Endothelial cell of umbilical vein (primary cell): ENCODE data around the gene FGF12. TPM values are rescaled to one million over a fixed set of nuclear protein-coding genes. Genes with fewer than 3 reads are reported as not detected.
A peak's percentile ranks its signal among the peaks of the same experiment; 100 is the strongest.
"Not testable (repeated sequence)": the region's sequence is repeated elsewhere in the genome, so short reads cannot be mapped to it uniquely, and the experiment has no call there.

Source experiments
- Bru-seq: library from RNA; stranded (reverse); fragments of 400-500 nt; gene quantifications from one replicate; lab custom pipeline; 2021; lab: Mats Ljungman, UMichigan
- BruChase-seq, 2 experiments: library from RNA; stranded (reverse); fragments of 400-500 nt; gene quantifications; one replicate each; lab custom pipeline; 2021; lab: Mats Ljungman, UMichigan
- BruUV-seq: library from RNA; stranded (reverse); fragments of 400-500 nt; replicated peaks from 2 replicates; lab custom pipeline; 2021; lab: Mats Ljungman, UMichigan
- CTCF ChIA-PET: fragments of 300-600, 350-600 bp; sonication (Branson Sonifier 250); formaldehyde crosslinking; loops from one replicate; lab custom pipeline; 2021; ENCODE audit warnings: antibody characterized with exemption, inconsistent platforms; lab: Charles Lee
- POLR2A ChIA-PET: fragments of 300-600, 350-600 bp; sonication (Branson Sonifier 250); formaldehyde crosslinking; loops from one replicate; lab custom pipeline; 2021; ENCODE audit warnings: antibody characterized with exemption, inconsistent platforms; lab: Charles Lee
- DNase-seq: peaks from one replicate; pipeline ENCODE4 v3.0.0-alpha.2; 2011; ENCODE audit warnings: low read depth, low spot score
- FAIRE-seq: peaks from 2 replicates; lab custom pipeline; 2011; peaks lifted over from hg19 to GRCh38; lab: Jason Lieb, UNC
- H2AFZ ChIP-seq: 2 replicates; pipeline ENCODE4 v1.6.0; 2012; ENCODE audit warnings: low read depth, low read length, control low read depth, inconsistent platforms
- H3K27ac ChIP-seq: 2 replicates; pipeline ENCODE4 v1.5.1; 2011; ENCODE audit warnings: low read depth, mild to moderate bottlenecking, control low read depth, low read length, moderate library complexity; ENCODE audit not compliant: insufficient read depth
- H3K27me3 ChIP-seq, 2 experiments: 2 replicates each; pipeline versions ENCODE4 v1.6.0 to v1.6.1; 2011; ENCODE audit warnings: low read length in 2 of 2, mixed read lengths in 1 of 2; ENCODE audit not compliant: control insufficient read depth in 2 of 2, insufficient read depth in 2 of 2
- H3K36me3 ChIP-seq, 2 experiments: 2 replicates in 1 of 2; 3 replicates in 1 of 2; pipeline ENCODE4 v1.5.1; 2011; ENCODE audit warnings: low read length in 2 of 2, mild to moderate bottlenecking in 1 of 2, moderate library complexity in 1 of 2; ENCODE audit not compliant: control insufficient read depth in 2 of 2, insufficient read depth in 2 of 2; ENCODE audit errors: extremely low read depth in 1 of 2
- H3K4me1 ChIP-seq: 3 replicates; pipeline ENCODE4 v1.5.1; 2011; ENCODE audit warnings: mild to moderate bottlenecking, low read length; ENCODE audit not compliant: control insufficient read depth, insufficient read depth; ENCODE audit errors: extremely low read depth
- H3K4me2 ChIP-seq: 2 replicates; pipeline ENCODE4 v1.6.1; 2011; ENCODE audit warnings: low read length, control low read depth, mixed read lengths; ENCODE audit not compliant: insufficient read depth
- H3K4me3 ChIP-seq, 3 experiments: fragments of 200-600 bp in 1 of 3; sonication (generic), shearing (Covaris generic) in 1 of 3; replicated peaks in 1 of 3; 2 replicates each; pipeline ENCODE4 v1.5.1; 2011 to 2016; ENCODE audit warnings: control low read depth in 3 of 3, low read length in 3 of 3, mild to moderate bottlenecking in 2 of 3, inconsistent platforms in 1 of 3, low read depth in 1 of 3, moderate library complexity in 1 of 3; ENCODE audit not compliant: insufficient read depth in 1 of 3
- H3K79me2 ChIP-seq: 2 replicates; pipeline ENCODE4 v1.6.0; 2012; ENCODE audit warnings: low read length, inconsistent platforms; ENCODE audit not compliant: control insufficient read depth, insufficient read depth
- H3K9ac ChIP-seq: replicated peaks from 2 replicates; pipeline ENCODE3; 2011; ENCODE audit warnings: low read length, control low read depth; ENCODE audit not compliant: insufficient read depth; ENCODE audit errors: extremely low read depth
- H3K9me1 ChIP-seq: replicated peaks from 3 replicates; pipeline ENCODE4 v1.6.0; 2011; ENCODE audit warnings: mild to moderate bottlenecking, low read length; ENCODE audit not compliant: control insufficient read depth, insufficient read depth; ENCODE audit errors: extremely low read depth
- H3K9me3 ChIP-seq: replicated peaks from 2 replicates; pipeline ENCODE4 v1.5.1; 2012; ENCODE audit warnings: low read length, inconsistent platforms; ENCODE audit not compliant: control insufficient read depth, insufficient read depth
- H4K20me1 ChIP-seq: replicated peaks from 2 replicates; pipeline ENCODE3; 2011; ENCODE audit warnings: mild to moderate bottlenecking, low read length; ENCODE audit not compliant: control insufficient read depth, insufficient read depth; ENCODE audit errors: extremely low read depth
- EZH2 ChIP-seq: IDR thresholded peaks from 2 replicates; pipeline ENCODE4 v1.6.1; 2012; ENCODE audit warnings: borderline replicate concordance, low read depth, mild to moderate bottlenecking, moderate library complexity, low read length, inconsistent platforms; ENCODE audit not compliant: severe bottlenecking
- FOS ChIP-seq: IDR thresholded peaks from 2 replicates; pipeline ENCODE4 v1.6.1; 2011; ENCODE audit warnings: mild to moderate bottlenecking, low read length, moderate library complexity, borderline replicate concordance; ENCODE audit not compliant: insufficient read depth
- GATA2 ChIP-seq: IDR thresholded peaks from 2 replicates; pipeline ENCODE4 v1.7.0; 2011; ENCODE audit warnings: low read depth, mild to moderate bottlenecking, moderate library complexity, mixed read lengths, low read length; ENCODE audit not compliant: insufficient read length, insufficient read depth
- JUN ChIP-seq: IDR thresholded peaks from 2 replicates; pipeline ENCODE4 v1.6.1; 2011; ENCODE audit warnings: borderline replicate concordance, low read depth; ENCODE audit not compliant: insufficient read length, insufficient read depth
- MYC ChIP-seq: IDR thresholded peaks from one replicate; pipeline ENCODE4 v1.6.1; 2011; ENCODE audit warnings: mild to moderate bottlenecking, low read depth, low read length
- POLR2A ChIP-seq: IDR thresholded peaks from 2 replicates; pipeline ENCODE4 v1.6.1; 2012; ENCODE audit warnings: low read depth, mild to moderate bottlenecking, control low read depth, low read length
- POLR2AphosphoS5 ChIP-seq: IDR thresholded peaks from 2 replicates; pipeline ENCODE4 v1.6.1; 2012; ENCODE audit warnings: low read depth, mild to moderate bottlenecking, control low read depth, low read length, moderate library complexity; ENCODE audit not compliant: insufficient read depth
- dilution Hi-C: fragments of 300-500 bp; cut with MboI; formaldehyde crosslinking; loops from one replicate; pipeline ENCODE4 v1.15.0; 2019; ENCODE audit warnings: low sequenced_read_pairs; ENCODE audit not compliant: extremely low pct_ligation_motif_present
- intact Hi-C: fragments of 100-400 bp; cut with micrococcal nuclease; formaldehyde crosslinking; loops from one replicate; pipeline ENCODE4 v1.10.0; 2022
- long read RNA-seq: library from polyadenylated mRNA; stranded (forward); transcript quantifications from one replicate; pipeline ENCODE4 v2.0.0, GENCODE V29; 2021
- polyA minus RNA-seq, 3 experiments: library from RNA; depleted of rRNA, polyadenylated mRNA; stranded (reverse); fragments of >200 nt; gene quantifications; 1 replicate in 1 of 3; 2 replicates in 2 of 3; pipeline ENCODE4 v1.2.3, GENCODE V29; 2011
- polyA plus RNA-seq, 4 experiments: library from polyadenylated mRNA; depleted of rRNA in 3 of 4; stranded (reverse) in 3 of 4; unstranded in 1 of 4; fragments of >200 nt; gene quantifications; 2 replicates each; pipeline versions ENCODE4 v1.2.1 to v1.2.3, GENCODE V29; 2011 to 2012; ENCODE audit warnings: missing spikeins in 1 of 4
- total RNA-seq: library from RNA; stranded (reverse); gene quantifications from 2 replicates; pipeline ENCODE4 v1.2.3, GENCODE V29; 2021
- TF ChIP-seq, protein P1 (sequence below): IDR thresholded peaks from 2 replicates; pipeline ENCODE4 v1.6.1; 2011; ENCODE audit not compliant: insufficient read depth, insufficient read length
- TF ChIP-seq, protein P2 (sequence below), 2 donors: IDR thresholded peaks; 1 replicate in 1 of 2; 2 replicates in 1 of 2; pipeline ENCODE4 v1.5.1; 2011; ENCODE audit warnings: low read length in 2 of 2, mild to moderate bottlenecking in 2 of 2, moderate library complexity in 2 of 2, control low read depth in 1 of 2, inconsistent platforms in 1 of 2, low read depth in 1 of 2; ENCODE audit not compliant: insufficient read depth in 1 of 2; ENCODE audit errors: extremely low read depth in 1 of 2

Gene FGF12
- total RNA-seq (1.1 and 2.5 TPM in 2 replicates), polyA plus RNA-seq (0.72 and 0.76 TPM in 2 replicates), polyA minus RNA-seq (0.83 and 1.8 TPM in 2 replicates), Bru-seq, nascent RNA (percentile 31 among the genes with signal in this experiment), BruChase-seq, experiment 1, labeled RNA remaining after a 6-hour chase (percentile 23 among the genes with signal in this experiment), BruChase-seq, experiment 2, labeled RNA remaining after a 2-hour chase (percentile 26 among the genes with signal in this experiment)
- polyA plus RNA-seq (2011; cell fraction: cytosol; rRNA removed), result 0.98 and 1.7 TPM in 2 replicates
- polyA plus RNA-seq (2011; cell fraction: nucleus; rRNA removed), result 0.76 and 0.82 TPM in 2 replicates
- 1.0 and 2.1 TPM in 2 replicates for polyA plus RNA-seq (2012)
- 3.6 TPM for polyA minus RNA-seq (2011; cell fraction: cytosol; rRNA and poly(A)+ RNA removed)
- 2.0 and 3.0 TPM in 2 replicates for polyA minus RNA-seq (2011; cell fraction: nucleus; rRNA and poly(A)+ RNA removed)
- long read RNA-seq, partial matches to known transcripts, result 0 of 3 reads
- long read RNA-seq, other reads (novel, unspliced or antisense), result 1 of 3 reads

DNA sequence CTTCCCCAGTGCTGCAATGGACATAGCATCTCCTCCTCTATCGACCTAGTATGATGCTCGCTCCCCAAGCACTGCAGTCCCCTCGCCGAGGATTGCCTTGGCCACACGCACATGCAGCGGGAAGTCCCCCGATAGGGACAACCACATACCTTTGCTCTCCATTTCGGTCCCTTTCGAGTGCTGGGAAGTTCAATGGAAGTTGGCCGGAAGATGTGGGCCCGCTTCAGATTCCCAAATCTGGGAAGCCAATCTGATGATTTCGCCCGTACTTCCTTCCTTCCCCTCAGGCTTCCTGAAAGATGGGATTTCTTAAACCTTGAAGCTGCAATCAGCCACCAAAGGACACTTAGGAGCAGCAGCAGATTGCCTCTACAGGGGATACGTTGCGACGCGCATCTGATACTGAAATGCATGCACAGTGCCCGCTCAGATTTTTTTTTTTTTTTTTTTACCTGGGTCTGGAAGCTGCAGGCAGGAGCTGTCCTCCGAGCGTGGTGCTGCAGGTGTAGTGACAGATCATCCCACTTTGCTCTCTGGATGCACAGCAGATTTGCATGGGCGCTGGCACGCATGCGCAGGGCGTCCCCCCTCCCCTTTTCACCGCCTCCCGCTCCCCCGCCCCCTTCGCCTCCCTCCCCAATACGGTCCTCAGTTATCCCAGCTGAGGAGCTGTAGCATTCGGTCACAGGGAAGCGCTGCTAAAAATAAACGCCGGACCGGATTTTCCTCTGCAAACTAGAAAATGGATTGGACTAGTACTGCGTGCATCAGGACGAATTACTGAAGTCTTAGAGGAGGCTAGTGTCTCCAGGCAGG, at the start of gene FGF12:
TSS of gene FGF12 (minus strand) at position 510 of the 816 bp plus-strand sequence.
- BruUV-seq, result no TSS peak
- ChIA-PET CTCF (no interaction called here), POLR2A (no interaction called here)
- Histone ChIP-seq H4K20me1 (no peaks in the 10 kb centered on the region), H3K4me3 (no peak within 1 kb of the TSS), H3K79me2 (no peaks in the 10 kb centered on the region), H3K9ac (no peak within 1 kb of the TSS), H3K9me1 (no peaks in the 10 kb centered on the region), H3K9me3 (no peaks in the 10 kb centered on the region), H3K27me3 (peaks cover 0 to 5% of the 10 kb centered on the region in 2 experiments), H2AFZ (no peak within 1 kb of the TSS), H3K27ac (no peak within 1 kb of the TSS), H3K4me1 (no peaks in the 10 kb centered on the region), H3K36me3 (no peaks in the 10 kb centered on the region), H3K4me2 (no peak within 1 kb of the TSS)
- dilution Hi-C loops (no loop called here), intact Hi-C loops (loop anchor here (1.0 kb wide), 1 partner anchor 213 kb away; no protein-coding TSS in a partner anchor)
- DNase-seq, result peak; percentile 5
- TF ChIP-seq JUN (no peak), POLR2AphosphoS5 (no peak), MYC (no peak), POLR2A (no peak), GATA2 (no peak), FOS (no peak), EZH2 (no peak)
- TF ChIP-seq, protein P1, sequence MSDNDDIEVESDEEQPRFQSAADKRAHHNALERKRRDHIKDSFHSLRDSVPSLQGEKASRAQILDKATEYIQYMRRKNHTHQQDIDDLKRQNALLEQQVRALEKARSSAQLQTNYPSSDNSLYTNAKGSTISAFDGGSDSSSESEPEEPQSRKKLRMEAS, result no peak
- TF ChIP-seq, protein P2, sequence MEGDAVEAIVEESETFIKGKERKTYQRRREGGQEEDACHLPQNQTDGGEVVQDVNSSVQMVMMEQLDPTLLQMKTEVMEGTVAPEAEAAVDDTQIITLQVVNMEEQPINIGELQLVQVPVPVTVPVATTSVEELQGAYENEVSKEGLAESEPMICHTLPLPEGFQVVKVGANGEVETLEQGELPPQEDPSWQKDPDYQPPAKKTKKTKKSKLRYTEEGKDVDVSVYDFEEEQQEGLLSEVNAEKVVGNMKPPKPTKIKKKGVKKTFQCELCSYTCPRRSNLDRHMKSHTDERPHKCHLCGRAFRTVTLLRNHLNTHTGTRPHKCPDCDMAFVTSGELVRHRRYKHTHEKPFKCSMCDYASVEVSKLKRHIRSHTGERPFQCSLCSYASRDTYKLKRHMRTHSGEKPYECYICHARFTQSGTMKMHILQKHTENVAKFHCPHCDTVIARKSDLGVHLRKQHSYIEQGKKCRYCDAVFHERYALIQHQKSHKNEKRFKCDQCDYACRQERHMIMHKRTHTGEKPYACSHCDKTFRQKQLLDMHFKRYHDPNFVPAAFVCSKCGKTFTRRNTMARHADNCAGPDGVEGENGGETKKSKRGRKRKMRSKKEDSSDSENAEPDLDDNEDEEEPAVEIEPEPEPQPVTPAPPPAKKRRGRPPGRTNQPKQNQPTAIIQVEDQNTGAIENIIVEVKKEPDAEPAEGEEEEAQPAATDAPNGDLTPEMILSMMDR (IDR thresholded peaks at IDR 0.05; ENCODE audit: extremely low read depth in 1 of 2, insufficient read depth in 1 of 2, low read depth in 1 of 2, low read length in 2 of 2), result no peak
- FAIRE-seq, result no peak

DNA sequence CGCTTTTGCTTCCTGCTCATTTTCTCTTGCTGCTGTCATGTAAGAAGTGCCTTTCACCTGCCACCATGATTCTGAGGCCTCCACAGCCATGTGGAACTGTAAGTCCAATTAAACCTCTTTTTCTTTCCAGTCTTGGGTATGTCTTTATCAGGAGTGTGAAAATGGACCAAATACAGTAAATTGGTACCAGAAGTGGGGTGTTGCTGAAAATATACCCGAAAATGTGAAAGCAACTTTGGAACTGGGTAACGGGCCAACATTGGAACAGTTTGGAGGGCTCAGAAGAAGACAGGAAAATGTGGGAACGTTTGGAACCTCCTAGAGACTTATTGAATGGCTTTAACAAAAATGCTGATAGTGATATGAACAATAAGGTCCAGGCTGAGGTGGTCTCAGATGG, 47.0 kb upstream of the FGF12 start:
- H3K4me2 ChIP-seq, H3K4me1 ChIP-seq, FAIRE-seq, DNase-seq, H4K20me1 ChIP-seq, H3K27me3 ChIP-seq, POLR2A ChIA-PET, H3K9ac ChIP-seq, H3K9me1 ChIP-seq, dilution Hi-C loops, intact Hi-C loops, BruUV-seq, H3K4me3 ChIP-seq, H2AFZ ChIP-seq, H3K79me2 ChIP-seq, H3K36me3 ChIP-seq, H3K27ac ChIP-seq, CTCF ChIA-PET, H3K9me3 ChIP-seq: not testable (repeated sequence)
